ENCODE results near the gene CNGA3. TPM values are rescaled to one million over a fixed set of nuclear protein-coding genes. Genes with fewer than 3 reads are reported as not detected.

The CNGA3 gene
- total and polyA plus RNA-seq, 2 of the 8 experiments (the other 6 are each of a cell fraction or from before 2014, with no cell fraction given): 0.02 TPM; not detected in 1

- TF ChIP-seq NANOG (IDR thresholded peaks at IDR 0.05; ENCODE audit: insufficient read depth, low read depth, low read length, poor library complexity, severe bottlenecking) (no peak), RBBP5 (IDR thresholded peaks at IDR 0.05; ENCODE audit: borderline replicate concordance, low read depth, low read length) (no peak), CEBPB (IDR thresholded peaks at IDR 0.05; ENCODE audit: low read depth, low read length) (no peak), BACH1 (IDR thresholded peaks at IDR 0.05; ENCODE audit: low read length) (no peak), SP1 (IDR thresholded peaks at IDR 0.05; ENCODE audit: low read depth, low read length) (no peak), RAD21 (IDR thresholded peaks at IDR 0.05 in 1 of 2, conservative IDR thresholded peaks at IDR 0.05 in 1 of 2; ENCODE audit: low read depth in 2 of 2, low read length in 2 of 2) (no peak)
Observed at GRCh38 chr2:98446850-98447249, 100.6 kb downstream of the CNGA3 start (continued).

Other genes with a start within 250 kb of the CNGA3 start
- gene INPP4A, start 98.4 kb downstream of the CNGA3 start, total RNA-seq (2021; fragmentation: NEBNext Ultra II Directional; extraction: Animal tissue kit (Norgen Biotek cat#: 25700)): 34.3 and 36.4 TPM in 2 replicates
- gene INPP4A, start 98.4 kb downstream of the CNGA3 start, polyA plus RNA-seq (2011; rRNA removed): 25.6 and 38.6 TPM in 2 replicates